HuH-7 (cell line): ENCODE measurements around the gene RHBG.
"Not testable (repeated sequence)": the region's sequence is repeated elsewhere in the genome, so short reads cannot be mapped to it uniquely, and the experiment has no call there.

Experiments used
- DNase-seq: peaks from one replicate; pipeline ENCODE4 v3.0.0; 2011; ENCODE audit warnings: low spot score

Gene RHBG

GRCh38 chr1:156365754-156366153, 3.3 kb upstream of the RHBG start:
- no peak for DNase-seq

- no peak for DNase-seq
Measured at GRCh38 chr1:156366378-156367166, 2.4 kb upstream of the RHBG start.

- no peak for DNase-seq
Measured at GRCh38 chr1:156367383-156368156, 1.4 kb upstream of the RHBG start.

- DNase-seq, result no peak
Measured at GRCh38 chr1:156368157-156368658, 803 bp upstream of the RHBG start.

- DNase-seq, result not testable (repeated sequence)
Measured at GRCh38 chr1:156369685-156370286, 775 bp downstream of the RHBG start.

GRCh38 chr1:156371553-156372264, 2.7 kb downstream of the RHBG start:
- DNase-seq, result no peak

- DNase-seq, result no peak
Measured at GRCh38 chr1:156372265-156372586, 3.2 kb downstream of the RHBG start.

GRCh38 chr1:156372876-156373275, 3.9 kb downstream of the RHBG start:
- DNase-seq, result no peak

GRCh38 chr1:156373546-156373945, 4.5 kb downstream of the RHBG start:
- no peak for DNase-seq

GRCh38 chr1:156376146-156376545, 7.1 kb downstream of the RHBG start:
- no peak for DNase-seq

- DNase-seq, result no peak
Measured at GRCh38 chr1:156376958-156377919, 8.2 kb downstream of the RHBG start.

GRCh38 chr1:156378557-156378956, 9.5 kb downstream of the RHBG start:
- no peak for DNase-seq

GRCh38 chr1:156379420-156380165, 10.6 kb downstream of the RHBG start:
- peak; percentile 78 for DNase-seq

- no peak for DNase-seq
Measured at GRCh38 chr1:156382561-156382960, 13.6 kb downstream of the RHBG start.

GRCh38 chr1:156383023-156383422, 14.0 kb downstream of the RHBG start:
- DNase-seq, result peak; percentile 93

GRCh38 chr1:156384007-156384406, 15.0 kb downstream of the RHBG start:
- DNase-seq, result no peak

- DNase-seq, result no peak
Measured at GRCh38 chr1:156384658-156385057, 15.6 kb downstream of the RHBG start.

- peak; percentile 89 for DNase-seq
Measured at GRCh38 chr1:156385534-156386031, 16.6 kb downstream of the RHBG start.

- DNase-seq, result no peak
Measured at GRCh38 chr1:156386134-156386901, 17.3 kb downstream of the RHBG start.
